Liver (tissue), 3 donors: ENCODE results near the gene FBXO44.

ENCODE experiments used
- CTCF ChIP-seq: fragments of 150-350 bp; IDR thresholded peaks from 2 replicates; pipeline ENCODE4 v1.5.1; 2017; ENCODE audit warnings: improper control_type of control experiment, low read depth, low read length; ENCODE audit not compliant: missing input control
- EGR1 ChIP-seq, 2 donors: IDR thresholded peaks; 2 replicates each; pipeline ENCODE4 v1.6.1; 2016 to 2018; ENCODE audit warnings: antibody characterized with exemption in 2 of 2, low read depth in 2 of 2
- GABPA ChIP-seq, 2 donors: IDR thresholded peaks in 1 of 2; conservative IDR thresholded peaks in 1 of 2; 2 replicates each; pipeline ENCODE4 v1.6.1; 2016; ENCODE audit warnings: antibody characterized with exemption in 2 of 2, mild to moderate bottlenecking in 1 of 2, moderate library complexity in 1 of 2
- JUND ChIP-seq, 2 donors: IDR thresholded peaks; 2 replicates each; pipeline ENCODE4 v1.6.1; 2016; ENCODE audit warnings: antibody characterized with exemption in 2 of 2
- donor health status: healthy.
- donor health status: healthy.

- TF ChIP-seq EGR1 (IDR thresholded peaks at IDR 0.05; ENCODE audit: low read depth in 2 of 2), result no peak
- TF ChIP-seq CTCF, result no peak
- TF ChIP-seq JUND (IDR thresholded peaks at IDR 0.05), result no peak
- TF ChIP-seq GABPA (IDR thresholded peaks at IDR 0.05 in 1 of 2, conservative IDR thresholded peaks at IDR 0.05 in 1 of 2), result no peak
Observed at GRCh38 chr1:11693917-11694316, 39.2 kb downstream of the FBXO44 start.
